ENCODE measurements around the gene ZFYVE27.
"Not testable (repeated sequence)": the region's sequence is repeated elsewhere in the genome, so short reads cannot be mapped to it uniquely, and the experiment has no call there.

Gene ZFYVE27

DNA sequence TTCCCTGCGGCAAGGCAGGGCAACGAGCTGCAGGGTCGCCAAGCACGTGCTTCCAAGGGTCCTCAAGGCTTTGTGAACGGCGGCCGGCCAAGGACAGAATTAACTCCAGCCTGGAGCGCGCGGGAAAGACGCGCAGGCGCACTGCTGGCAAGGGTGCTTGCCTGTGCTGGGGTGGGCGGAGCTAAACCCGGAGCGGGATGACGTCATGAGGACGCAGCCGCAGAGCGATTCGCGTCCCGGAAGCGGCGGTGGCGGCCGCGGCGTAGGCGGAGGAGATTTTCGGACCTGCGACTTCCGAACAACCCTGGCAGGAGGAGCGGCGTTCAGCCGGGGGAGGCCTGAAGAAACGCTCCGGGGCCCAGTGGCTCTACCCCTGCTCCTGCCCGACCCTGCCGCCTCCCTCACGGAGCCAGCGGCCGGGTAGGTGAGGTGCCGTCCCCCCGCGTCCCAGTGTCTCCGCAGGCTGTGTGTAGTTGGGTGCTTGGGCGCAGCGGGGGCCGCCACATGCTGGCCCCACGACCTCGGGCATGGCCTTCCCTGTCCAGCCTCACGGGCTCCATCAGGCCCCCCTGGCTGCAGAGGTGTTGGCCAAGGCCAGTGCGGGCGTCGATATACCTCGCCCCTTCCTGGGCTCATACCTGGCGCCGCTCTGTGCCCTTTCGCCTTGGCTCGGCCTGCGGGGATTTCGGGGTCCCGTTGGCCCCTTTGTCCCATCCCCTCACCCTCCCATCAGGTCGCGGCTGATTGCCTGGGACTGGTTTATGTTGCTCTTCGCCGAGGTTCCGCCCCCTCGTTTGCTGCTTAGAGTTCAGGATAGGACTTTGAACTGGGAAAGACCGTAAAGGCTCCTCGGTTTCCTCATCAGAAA is at the start of gene ZFYVE27:
TSS of gene ZFYVE27 (plus strand) at position 227 of the 868 bp plus-strand sequence. CDS start 1,350 bp downstream, outside the sequence.
- H3K27ac ChIP-seq = peak within 1 kb of the TSS; percentile 71
- no peak for TF ChIP-seq ZFX (IDR thresholded peaks at IDR 0.05; ENCODE audit: borderline replicate concordance)
- TF ChIP-seq, protein P1, sequence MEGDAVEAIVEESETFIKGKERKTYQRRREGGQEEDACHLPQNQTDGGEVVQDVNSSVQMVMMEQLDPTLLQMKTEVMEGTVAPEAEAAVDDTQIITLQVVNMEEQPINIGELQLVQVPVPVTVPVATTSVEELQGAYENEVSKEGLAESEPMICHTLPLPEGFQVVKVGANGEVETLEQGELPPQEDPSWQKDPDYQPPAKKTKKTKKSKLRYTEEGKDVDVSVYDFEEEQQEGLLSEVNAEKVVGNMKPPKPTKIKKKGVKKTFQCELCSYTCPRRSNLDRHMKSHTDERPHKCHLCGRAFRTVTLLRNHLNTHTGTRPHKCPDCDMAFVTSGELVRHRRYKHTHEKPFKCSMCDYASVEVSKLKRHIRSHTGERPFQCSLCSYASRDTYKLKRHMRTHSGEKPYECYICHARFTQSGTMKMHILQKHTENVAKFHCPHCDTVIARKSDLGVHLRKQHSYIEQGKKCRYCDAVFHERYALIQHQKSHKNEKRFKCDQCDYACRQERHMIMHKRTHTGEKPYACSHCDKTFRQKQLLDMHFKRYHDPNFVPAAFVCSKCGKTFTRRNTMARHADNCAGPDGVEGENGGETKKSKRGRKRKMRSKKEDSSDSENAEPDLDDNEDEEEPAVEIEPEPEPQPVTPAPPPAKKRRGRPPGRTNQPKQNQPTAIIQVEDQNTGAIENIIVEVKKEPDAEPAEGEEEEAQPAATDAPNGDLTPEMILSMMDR (IDR thresholded peaks at IDR 0.05) = no peak

GRCh38 chr10:97687785-97688781 is 48.8 kb upstream of the ZFYVE27 start:
- no peak for TF ChIP-seq ZFX (IDR thresholded peaks at IDR 0.05; ENCODE audit: borderline replicate concordance)
- TF ChIP-seq, protein P1 (IDR thresholded peaks at IDR 0.05) = no peak
- H3K27ac ChIP-seq = peak overlapping the region; percentile 61

GRCh38 chr10:97689559-97690020 is 47.3 kb upstream of the ZFYVE27 start:
- TF ChIP-seq ZFX (IDR thresholded peaks at IDR 0.05; ENCODE audit: borderline replicate concordance) = no peak
- TF ChIP-seq, protein P1 (IDR thresholded peaks at IDR 0.05) = no peak
- H3K27ac ChIP-seq = no peak overlapping the region

DNA sequence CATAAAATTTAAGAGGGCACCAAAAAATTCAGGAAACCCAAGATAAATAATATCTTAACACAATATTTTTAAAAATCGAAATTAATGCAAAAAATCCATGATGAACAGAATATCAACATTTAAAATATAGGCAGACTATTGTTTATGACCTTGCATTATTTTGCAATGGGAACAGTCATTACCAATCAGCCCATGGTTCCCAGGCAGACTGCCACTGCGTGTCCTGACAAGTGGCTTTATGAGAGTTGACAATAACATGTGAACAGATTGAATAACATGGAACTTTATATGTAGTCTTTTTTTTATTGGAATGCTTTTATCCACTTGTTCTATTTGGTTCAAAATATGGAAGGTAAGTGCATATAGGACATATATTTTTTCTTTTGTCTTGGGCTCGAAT is 46.8 kb upstream of the ZFYVE27 start:
- no peak overlapping the region for H3K27ac ChIP-seq
- TF ChIP-seq, protein P1 (IDR thresholded peaks at IDR 0.05) = no peak
- TF ChIP-seq ZFX (IDR thresholded peaks at IDR 0.05; ENCODE audit: borderline replicate concordance) = no peak

- H3K27ac ChIP-seq = not testable (repeated sequence)
These were observed 38.8 kb upstream of the ZFYVE27 start for GRCh38 chr10:97698072-97698655.

GRCh38 chr10:97701438-97702069 is 35.4 kb upstream of the ZFYVE27 start:
- no peak overlapping the region for H3K27ac ChIP-seq
- no peak for TF ChIP-seq ZFX (IDR thresholded peaks at IDR 0.05; ENCODE audit: borderline replicate concordance)
- TF ChIP-seq, protein P1 (IDR thresholded peaks at IDR 0.05) = peak; percentile 96
